ENCODE data around the gene CRMP1. TPM values are rescaled to one million over a fixed set of nuclear protein-coding genes. Genes with fewer than 3 reads are reported as not detected.
A peak's percentile ranks its signal among the peaks of the same experiment; 100 is the strongest.

The CRMP1 gene
- total and polyA plus RNA-seq, 12 donors: 0.18 to 17.7 (median 4.8) TPM

DNA sequence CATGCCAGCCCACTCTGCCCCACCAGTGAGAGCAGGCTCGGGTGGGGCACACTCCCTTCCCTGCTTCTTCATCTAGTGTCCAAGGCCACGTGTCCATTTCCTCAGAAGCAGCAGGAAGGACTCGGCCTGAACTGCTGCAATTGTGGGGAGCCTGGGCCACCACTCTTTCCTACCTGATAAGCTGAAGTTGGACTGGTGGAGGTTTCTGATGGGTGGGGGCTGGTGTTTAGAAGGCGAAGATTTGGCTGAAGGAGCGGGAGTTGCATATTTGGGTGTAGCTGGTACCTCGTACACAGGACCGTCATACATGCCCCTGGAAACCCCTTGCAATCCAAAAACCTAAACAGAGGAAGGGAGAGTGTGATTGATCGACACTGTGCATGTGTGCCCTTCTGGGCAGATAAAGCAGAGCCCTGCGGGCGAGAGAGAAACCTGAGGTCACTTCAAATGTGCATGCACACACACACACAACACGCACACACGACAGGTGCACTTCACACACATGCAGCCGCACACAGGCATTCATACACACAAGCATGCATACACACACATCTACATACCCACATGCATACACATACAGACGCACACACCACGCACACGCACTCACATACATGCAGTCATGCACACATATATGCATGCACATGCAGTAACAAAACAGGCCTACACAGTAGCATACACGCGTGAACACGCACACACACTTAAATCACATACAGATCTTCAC lies 67.4 kb downstream of the CRMP1 start:
- H3K27ac ChIP-seq: no peak overlapping the region
- no peaks in the 10 kb centered on the region for H3K27me3 ChIP-seq
- intact Hi-C loops (cut with DNase I): no loop called here
- 81 to 93% (median 89%) methylated on average over 18 to 19 of the region's 19 CpGs for WGBS, 4 donors
- H3K4me3 ChIP-seq: no peak overlapping the region
- peaks cover 0 to 3% of the 10 kb centered on the region in 2 donors for H3K36me3 ChIP-seq (replicated peaks in 1 of 2)
- no peak for DNase-seq
- TF ChIP-seq, protein P1, sequence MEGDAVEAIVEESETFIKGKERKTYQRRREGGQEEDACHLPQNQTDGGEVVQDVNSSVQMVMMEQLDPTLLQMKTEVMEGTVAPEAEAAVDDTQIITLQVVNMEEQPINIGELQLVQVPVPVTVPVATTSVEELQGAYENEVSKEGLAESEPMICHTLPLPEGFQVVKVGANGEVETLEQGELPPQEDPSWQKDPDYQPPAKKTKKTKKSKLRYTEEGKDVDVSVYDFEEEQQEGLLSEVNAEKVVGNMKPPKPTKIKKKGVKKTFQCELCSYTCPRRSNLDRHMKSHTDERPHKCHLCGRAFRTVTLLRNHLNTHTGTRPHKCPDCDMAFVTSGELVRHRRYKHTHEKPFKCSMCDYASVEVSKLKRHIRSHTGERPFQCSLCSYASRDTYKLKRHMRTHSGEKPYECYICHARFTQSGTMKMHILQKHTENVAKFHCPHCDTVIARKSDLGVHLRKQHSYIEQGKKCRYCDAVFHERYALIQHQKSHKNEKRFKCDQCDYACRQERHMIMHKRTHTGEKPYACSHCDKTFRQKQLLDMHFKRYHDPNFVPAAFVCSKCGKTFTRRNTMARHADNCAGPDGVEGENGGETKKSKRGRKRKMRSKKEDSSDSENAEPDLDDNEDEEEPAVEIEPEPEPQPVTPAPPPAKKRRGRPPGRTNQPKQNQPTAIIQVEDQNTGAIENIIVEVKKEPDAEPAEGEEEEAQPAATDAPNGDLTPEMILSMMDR (IDR thresholded peaks at IDR 0.05): no peak
- no peak for TF ChIP-seq POLR2A (IDR thresholded peaks at IDR 0.05)
- H3K4me1 ChIP-seq (replicated peaks in 1 of 2): no peaks in the 10 kb centered on the region
- H3K9me3 ChIP-seq (replicated peaks in 1 of 3): no peaks in the 10 kb centered on the region

GRCh38 chr4:5824635-5825034 lies 68.3 kb downstream of the CRMP1 start:
- WGBS, 4 donors: 65 to 75% (median 70%) methylated on average over 6 of the region's 6 CpGs
- no peak overlapping the region for H3K27ac ChIP-seq
- H3K9me3 ChIP-seq (replicated peaks in 1 of 3): no peaks in the 10 kb centered on the region
- H3K4me1 ChIP-seq (replicated peaks in 1 of 2): no peaks in the 10 kb centered on the region
- DNase-seq: peak in 1 of 7 donors; percentile 5
- H3K27me3 ChIP-seq: no peaks in the 10 kb centered on the region
- H3K36me3 ChIP-seq (replicated peaks in 1 of 2): peaks cover 0 to 3% of the 10 kb centered on the region in 2 donors
- TF ChIP-seq, protein P1 (IDR thresholded peaks at IDR 0.05): peak in 4 of 6 experiments; percentile 12 to 31 (median 26)
- TF ChIP-seq POLR2A (IDR thresholded peaks at IDR 0.05): no peak
- intact Hi-C loops (cut with DNase I): no loop called here
- no peak overlapping the region for H3K4me3 ChIP-seq

DNA sequence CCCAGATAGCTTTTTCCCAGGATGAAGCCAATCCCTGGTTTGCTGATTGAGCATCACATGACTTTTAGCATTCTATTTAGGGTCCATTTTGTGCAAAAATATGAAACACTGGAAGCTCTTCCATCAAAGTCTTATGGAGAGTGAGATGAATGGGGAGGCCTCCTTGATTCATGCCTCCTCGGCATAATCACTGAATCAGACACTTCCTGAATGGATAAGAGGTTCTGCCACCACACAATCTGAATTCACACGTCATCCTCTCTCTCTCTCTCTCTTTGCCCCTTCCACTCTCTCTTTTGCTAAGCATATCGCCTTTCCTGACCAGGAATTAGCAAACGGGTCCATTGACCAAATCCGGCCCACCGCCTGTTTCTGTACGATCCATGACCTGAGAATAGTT lies 68.7 kb downstream of the CRMP1 start:
- no peak for TF ChIP-seq POLR2A (IDR thresholded peaks at IDR 0.05)
- TF ChIP-seq, protein P1 (IDR thresholded peaks at IDR 0.05): no peak
- Histone ChIP-seq H3K27ac (no peak overlapping the region), H3K27me3 (no peaks in the 10 kb centered on the region), H3K9me3 (replicated peaks in 1 of 3) (no peaks in the 10 kb centered on the region), H3K36me3 (replicated peaks in 1 of 2) (peaks cover 0 to 3% of the 10 kb centered on the region in 2 donors), H3K4me1 (replicated peaks in 1 of 2) (no peaks in the 10 kb centered on the region), H3K4me3 (no peak overlapping the region)
- WGBS, 4 donors: 81 to 88% (median 85%) methylated on average over 7 of the region's 7 CpGs
- DNase-seq: no peak
- intact Hi-C loops (cut with DNase I): no loop called here

DNA sequence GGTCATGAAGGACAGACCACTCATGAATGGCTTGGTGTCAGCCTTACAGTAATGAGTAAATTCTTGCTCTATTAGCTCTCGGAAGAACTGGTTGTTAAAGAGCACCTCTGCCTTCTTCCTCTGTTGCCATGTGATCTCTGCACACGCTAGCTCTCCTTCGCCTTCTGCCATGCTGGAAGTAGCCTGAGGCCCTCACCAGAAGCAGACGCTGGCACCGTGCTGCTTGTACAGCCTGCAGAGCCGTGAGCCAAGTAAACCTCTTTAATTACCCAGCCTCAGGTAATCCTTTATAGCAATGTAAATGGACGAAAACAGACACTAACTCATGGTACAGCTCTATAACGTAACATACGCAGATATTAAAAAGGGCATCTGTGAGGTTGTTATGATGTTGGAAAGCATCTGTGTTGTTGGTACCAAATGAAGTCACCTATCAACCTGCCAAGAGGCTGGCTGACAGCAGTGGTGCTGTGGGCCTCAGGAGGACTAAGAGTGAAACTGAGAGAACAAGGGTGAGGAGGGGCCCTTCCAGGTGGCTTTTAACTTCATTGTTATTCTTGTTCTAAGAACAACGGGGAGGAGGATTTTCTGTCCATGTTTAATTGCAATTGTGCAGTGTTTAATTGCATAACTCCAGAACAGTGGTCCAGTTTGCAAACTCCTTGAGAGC lies 69.2 kb downstream of the CRMP1 start:
- no peak for DNase-seq
- no peak overlapping the region for H3K27ac ChIP-seq
- WGBS, 4 donors: 83 to 93% (median 88%) methylated on average over 10 of the region's 10 CpGs

More for the DNA sequence above, 69.2 kb downstream of the CRMP1 start:
- intact Hi-C loops (cut with DNase I): no loop called here
- Histone ChIP-seq H3K4me3 (no peak overlapping the region), H3K36me3 (replicated peaks in 1 of 2) (peaks cover 0 to 3% of the 10 kb centered on the region in 2 donors), H3K27me3 (no peaks in the 10 kb centered on the region), H3K9me3 (replicated peaks in 1 of 3) (no peaks in the 10 kb centered on the region), H3K4me1 (replicated peaks in 1 of 2) (no peaks in the 10 kb centered on the region)
- TF ChIP-seq, protein P1 (IDR thresholded peaks at IDR 0.05): no peak
- TF ChIP-seq POLR2A (IDR thresholded peaks at IDR 0.05): no peak

Data from adrenal gland (tissue), 12 donors.